Measurements from ENCODE around the gene TLE3. TPM values are rescaled to one million over a fixed set of nuclear protein-coding genes. Genes with fewer than 3 reads are reported as not detected.

The TLE3 gene
- total RNA-seq, 2 donors from 2014 or later = 65.4 to 85.1 TPM

DNA sequence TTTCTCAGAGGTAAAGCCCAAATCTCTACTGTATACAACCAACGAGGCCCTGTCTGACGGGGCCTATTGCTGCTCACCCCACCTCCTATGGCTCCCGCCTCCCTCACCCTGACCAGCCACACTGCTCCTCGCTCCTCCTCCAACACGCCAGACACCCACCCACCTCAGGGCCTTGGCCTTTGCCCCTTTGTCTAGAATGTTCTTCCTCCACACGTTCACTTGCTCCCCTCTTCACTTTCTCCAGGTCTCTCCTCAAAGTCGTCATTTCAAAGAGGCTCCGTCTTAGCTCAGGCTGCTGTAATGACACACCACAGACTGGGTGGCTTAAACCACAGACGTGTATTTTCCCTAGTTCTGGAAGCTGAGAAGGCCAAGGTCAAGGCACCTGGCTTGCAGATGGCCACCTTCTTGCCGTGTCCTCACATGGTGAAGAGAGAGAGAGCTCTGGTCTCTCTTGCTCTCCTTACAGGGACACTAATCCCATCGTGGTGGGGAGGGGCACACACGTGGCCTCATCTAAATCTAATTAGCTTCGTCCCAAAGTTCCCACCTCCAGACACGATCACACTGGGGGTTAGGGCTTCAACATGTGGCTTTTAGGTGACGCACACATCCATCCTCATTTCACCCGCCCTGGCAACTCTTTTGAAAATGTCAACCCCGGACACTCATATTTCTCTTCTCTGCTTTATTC lies 98.2 kb downstream of the TLE3 start:
- no peak overlapping the region for H3K27ac ChIP-seq
- no peaks in the 10 kb centered on the region for H3K36me3 ChIP-seq
- DNase-seq = no peak
- no peak overlapping the region for H3K4me3 ChIP-seq
- intact Hi-C loops (cut with DNase I) = no loop called here
- no peaks in the 10 kb centered on the region for H3K27me3 ChIP-seq
- peaks cover 12% of the 10 kb centered on the region for H3K4me1 ChIP-seq
- H3K9ac ChIP-seq (ENCODE audit: low read depth in 2 of 2, low read length in 2 of 2) = no peak overlapping the region
- TF ChIP-seq CTCF (IDR thresholded peaks at IDR 0.05) = no peak
- H3K9me3 ChIP-seq = no peaks in the 10 kb centered on the region

DNA sequence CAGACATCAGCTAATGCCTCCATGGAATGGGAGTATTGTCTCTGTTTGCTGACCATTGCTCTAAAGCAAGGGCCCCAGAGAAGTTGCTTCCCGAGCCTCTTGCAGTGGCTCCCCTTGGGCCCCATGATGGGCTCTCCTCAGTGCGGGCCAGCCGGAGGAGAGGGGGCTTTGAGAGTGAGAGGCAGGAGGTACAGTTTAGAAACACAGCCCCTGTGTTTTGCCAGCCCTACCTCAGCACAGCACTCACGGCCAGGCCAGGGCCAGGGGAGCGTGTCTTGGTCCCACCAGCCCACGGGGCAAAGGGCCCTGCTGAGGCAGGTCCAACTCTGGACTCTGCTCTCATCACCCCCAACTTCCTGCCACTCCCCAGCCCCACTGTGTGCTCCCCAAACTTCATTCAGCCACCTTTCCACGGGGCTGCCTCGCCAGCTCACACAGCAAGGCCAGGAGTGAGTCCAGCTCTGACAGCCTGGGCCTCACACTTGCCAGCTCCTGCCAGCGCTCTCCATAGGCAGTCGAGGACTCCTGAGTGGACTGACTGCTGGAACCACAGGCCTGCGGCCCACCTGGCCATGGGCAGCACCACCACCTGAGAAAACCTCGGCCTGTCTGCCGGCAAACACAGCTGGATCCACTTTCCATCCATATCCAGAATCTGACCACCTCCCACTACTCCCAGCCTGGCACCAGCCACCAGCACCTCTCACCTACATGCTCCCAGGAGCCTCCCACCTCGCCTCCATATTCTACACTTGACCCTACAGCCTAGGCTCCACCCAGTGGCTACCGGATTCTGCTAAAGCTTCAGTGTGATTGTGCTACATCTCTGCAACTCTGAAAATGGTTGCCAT lies 99.0 kb downstream of the TLE3 start:
- H3K27ac ChIP-seq = no peak overlapping the region
- TF ChIP-seq CTCF (IDR thresholded peaks at IDR 0.05) = no peak
- peaks cover 12% of the 10 kb centered on the region for H3K4me1 ChIP-seq
- H3K9me3 ChIP-seq = no peaks in the 10 kb centered on the region
- no peaks in the 10 kb centered on the region for H3K36me3 ChIP-seq
- intact Hi-C loops (cut with DNase I) = no loop called here
- DNase-seq = no peak
- H3K9ac ChIP-seq (ENCODE audit: low read depth in 2 of 2, low read length in 2 of 2) = no peak overlapping the region
- no peaks in the 10 kb centered on the region for H3K27me3 ChIP-seq
- no peak overlapping the region for H3K4me3 ChIP-seq

DNA sequence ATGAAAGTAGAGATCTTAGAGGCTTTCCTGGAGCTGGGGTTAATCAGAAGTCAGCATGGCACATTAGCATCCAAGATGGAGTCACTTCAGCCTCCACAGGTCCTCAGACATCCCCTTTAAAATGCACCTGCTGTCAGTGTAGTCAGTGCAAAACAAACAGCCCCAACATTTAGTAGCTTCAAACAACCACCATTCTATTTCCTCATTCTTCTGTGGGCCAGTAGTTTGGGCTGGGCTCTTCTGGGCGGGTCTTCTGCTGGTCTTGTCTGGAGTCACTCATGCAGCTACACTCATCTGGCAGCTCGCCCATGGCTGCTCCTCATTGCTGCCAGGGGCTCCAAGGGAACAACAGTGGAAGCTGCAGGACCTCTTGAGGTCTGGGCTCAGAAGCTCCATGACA lies 99.9 kb downstream of the TLE3 start:
- H3K27ac ChIP-seq = peak overlapping the region; percentile 77
- H3K27me3 ChIP-seq = no peaks in the 10 kb centered on the region
- no peaks in the 10 kb centered on the region for H3K9me3 ChIP-seq
- no peak overlapping the region for H3K4me3 ChIP-seq
- peaks cover 12% of the 10 kb centered on the region for H3K4me1 ChIP-seq
- H3K9ac ChIP-seq (ENCODE audit: low read depth in 2 of 2, low read length in 2 of 2) = no peak overlapping the region
- TF ChIP-seq CTCF (IDR thresholded peaks at IDR 0.05) = no peak
- intact Hi-C loops (cut with DNase I) = no loop called here
- peak; percentile 83 for DNase-seq
- H3K36me3 ChIP-seq = no peaks in the 10 kb centered on the region

Small RNA genes lying within 50 kb of the gene (microRNA-seq; reads per million reads assigned to microRNA genes)
- gene MIR629 = 448 reads per million, percentile 69 among the genes with 10 or more reads in this experiment
